OCI-LY3 (cell line): ENCODE measurements around the gene FAT1.

Experiments
- H2AFZ ChIP-seq: fragments of 200-600, 300-600 bp; shearing (Covaris generic); 2 replicates; pipeline ENCODE4 v1.6.0; 2014; ENCODE audit warnings: antibody characterized with exemption, low read depth, low read length
- H3K27ac ChIP-seq: fragments of 200-600, 300-600 bp; sonication (generic); 2 replicates; pipeline ENCODE4 v1.5.1; 2014; ENCODE audit warnings: mild to moderate bottlenecking, low read length, moderate library complexity, mixed read lengths
- H3K27me3 ChIP-seq: fragments of 200-600, 300-600 bp; sonication (generic); 2 replicates; pipeline ENCODE4 v1.6.1; 2014; ENCODE audit warnings: low read depth, low read length, mixed read lengths
- H3K36me3 ChIP-seq: fragments of 200-600, 300-600 bp; sonication (generic); replicated peaks from 2 replicates; pipeline ENCODE3; 2014; ENCODE audit warnings: low read depth, low read length, mixed read lengths
- H3K4me1 ChIP-seq: fragments of 300-600, 200-600 bp; sonication (generic); 2 replicates; pipeline ENCODE4 v1.6.1; 2014; ENCODE audit warnings: low read length, mixed read lengths
- H3K4me2 ChIP-seq: fragments of 200-600, 300-600 bp; sonication (generic); 2 replicates; pipeline ENCODE4 v1.6.1; 2014; ENCODE audit warnings: low read length, mixed read lengths
- H3K4me3 ChIP-seq: fragments of 300-600, 200-600 bp; sonication (generic); 2 replicates; pipeline ENCODE4 v1.5.1; 2014; ENCODE audit warnings: antibody characterized with exemption, mild to moderate bottlenecking, low read length, moderate library complexity
- H3K79me2 ChIP-seq: fragments of 300-600, 200-600 bp; shearing (Covaris generic); 2 replicates; pipeline ENCODE4 v1.6.1; 2014; ENCODE audit warnings: mild to moderate bottlenecking, low read length, mixed read lengths
- H3K9ac ChIP-seq: fragments of 300-600, 200-600 bp; shearing (Covaris generic); 2 replicates; pipeline ENCODE4 v1.6.0; 2014; ENCODE audit warnings: mild to moderate bottlenecking, low read length, moderate library complexity
- H3K9me3 ChIP-seq: fragments of 200-600, 300-600 bp; shearing (Covaris generic); 2 replicates; pipeline ENCODE4 v1.6.1; 2014; ENCODE audit warnings: low read length, mixed read lengths; ENCODE audit not compliant: insufficient read depth
- H4K20me1 ChIP-seq: fragments of 200-600, 300-600 bp; sonication (generic); 2 replicates; pipeline ENCODE4 v1.6.1; 2016; ENCODE audit warnings: low read length, mixed read lengths; ENCODE audit not compliant: insufficient read depth
- EZH2phosphoT487 ChIP-seq: fragments of 200-600 bp; shearing (Covaris generic); IDR thresholded peaks from 2 replicates; pipeline ENCODE4 v1.6.1; 2018; ENCODE audit warnings: antibody characterized with exemption, mixed run types, low read depth
- TF ChIP-seq, protein P1 (sequence below): fragments of 200-600, 300-600 bp; sonication (generic); IDR thresholded peaks from 2 replicates; pipeline ENCODE4 v1.5.1; 2014; ENCODE audit warnings: antibody characterized with exemption, low read length, low read depth

FAT1 gene

GRCh38 chr4:186701273-186701672 is 22.4 kb downstream of the FAT1 start:
- Histone ChIP-seq H2AFZ (no peak overlapping the region), H3K4me3 (no peak overlapping the region), H3K27me3 (no peaks in the 10 kb centered on the region), H3K27ac (no peak overlapping the region), H3K79me2 (no peaks in the 10 kb centered on the region), H4K20me1 (no peaks in the 10 kb centered on the region), H3K4me2 (no peak overlapping the region), H3K4me1 (no peaks in the 10 kb centered on the region), H3K36me3 (no peaks in the 10 kb centered on the region), H3K9ac (no peak overlapping the region), H3K9me3 (no peaks in the 10 kb centered on the region)
- TF ChIP-seq, protein P1, sequence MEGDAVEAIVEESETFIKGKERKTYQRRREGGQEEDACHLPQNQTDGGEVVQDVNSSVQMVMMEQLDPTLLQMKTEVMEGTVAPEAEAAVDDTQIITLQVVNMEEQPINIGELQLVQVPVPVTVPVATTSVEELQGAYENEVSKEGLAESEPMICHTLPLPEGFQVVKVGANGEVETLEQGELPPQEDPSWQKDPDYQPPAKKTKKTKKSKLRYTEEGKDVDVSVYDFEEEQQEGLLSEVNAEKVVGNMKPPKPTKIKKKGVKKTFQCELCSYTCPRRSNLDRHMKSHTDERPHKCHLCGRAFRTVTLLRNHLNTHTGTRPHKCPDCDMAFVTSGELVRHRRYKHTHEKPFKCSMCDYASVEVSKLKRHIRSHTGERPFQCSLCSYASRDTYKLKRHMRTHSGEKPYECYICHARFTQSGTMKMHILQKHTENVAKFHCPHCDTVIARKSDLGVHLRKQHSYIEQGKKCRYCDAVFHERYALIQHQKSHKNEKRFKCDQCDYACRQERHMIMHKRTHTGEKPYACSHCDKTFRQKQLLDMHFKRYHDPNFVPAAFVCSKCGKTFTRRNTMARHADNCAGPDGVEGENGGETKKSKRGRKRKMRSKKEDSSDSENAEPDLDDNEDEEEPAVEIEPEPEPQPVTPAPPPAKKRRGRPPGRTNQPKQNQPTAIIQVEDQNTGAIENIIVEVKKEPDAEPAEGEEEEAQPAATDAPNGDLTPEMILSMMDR: no peak
- no peak for TF ChIP-seq EZH2phosphoT487

DNA sequence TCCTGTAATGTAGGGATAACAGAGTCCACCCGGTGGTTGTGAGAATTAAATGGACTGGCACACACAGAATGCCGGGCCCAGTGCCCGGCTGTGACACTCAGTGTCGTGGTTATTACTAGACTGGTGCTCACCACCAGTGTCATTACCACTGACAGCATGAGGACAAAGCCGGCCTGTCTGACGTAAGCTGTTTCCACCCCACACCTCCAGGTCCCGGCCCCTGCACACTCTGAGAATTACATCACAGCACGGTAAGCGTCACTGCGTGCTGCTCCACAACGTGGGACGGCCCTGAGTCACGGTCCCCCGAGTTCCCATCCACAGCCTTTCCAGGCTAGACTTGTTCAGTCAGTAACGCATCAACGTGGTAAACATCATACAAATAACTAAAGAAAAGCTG is 22.9 kb downstream of the FAT1 start:
- no peak overlapping the region for H3K27ac ChIP-seq

GRCh38 chr4:186699881-186700397 is 23.7 kb downstream of the FAT1 start:
- Histone ChIP-seq H4K20me1 (no peaks in the 10 kb centered on the region), H3K9ac (no peak overlapping the region), H3K27ac (no peak overlapping the region), H3K27me3 (no peaks in the 10 kb centered on the region), H3K4me3 (no peak overlapping the region), H2AFZ (no peak overlapping the region), H3K9me3 (no peaks in the 10 kb centered on the region), H3K4me2 (no peak overlapping the region), H3K36me3 (no peaks in the 10 kb centered on the region), H3K4me1 (no peaks in the 10 kb centered on the region), H3K79me2 (no peaks in the 10 kb centered on the region)
- TF ChIP-seq, protein P1: no peak
- TF ChIP-seq EZH2phosphoT487: no peak

More for the DNA sequence above, 22.9 kb downstream of the FAT1 start:
- no peaks in the 10 kb centered on the region for H3K27me3 ChIP-seq
- no peaks in the 10 kb centered on the region for H3K79me2 ChIP-seq
- H3K4me1 ChIP-seq: no peaks in the 10 kb centered on the region
- no peaks in the 10 kb centered on the region for H4K20me1 ChIP-seq
- no peaks in the 10 kb centered on the region for H3K36me3 ChIP-seq
- H3K9ac ChIP-seq: no peak overlapping the region
- H3K9me3 ChIP-seq: no peaks in the 10 kb centered on the region
- TF ChIP-seq EZH2phosphoT487: no peak
- TF ChIP-seq, protein P1: no peak
- H2AFZ ChIP-seq: no peak overlapping the region
- no peak overlapping the region for H3K4me3 ChIP-seq
- H3K4me2 ChIP-seq: no peak overlapping the region

DNA sequence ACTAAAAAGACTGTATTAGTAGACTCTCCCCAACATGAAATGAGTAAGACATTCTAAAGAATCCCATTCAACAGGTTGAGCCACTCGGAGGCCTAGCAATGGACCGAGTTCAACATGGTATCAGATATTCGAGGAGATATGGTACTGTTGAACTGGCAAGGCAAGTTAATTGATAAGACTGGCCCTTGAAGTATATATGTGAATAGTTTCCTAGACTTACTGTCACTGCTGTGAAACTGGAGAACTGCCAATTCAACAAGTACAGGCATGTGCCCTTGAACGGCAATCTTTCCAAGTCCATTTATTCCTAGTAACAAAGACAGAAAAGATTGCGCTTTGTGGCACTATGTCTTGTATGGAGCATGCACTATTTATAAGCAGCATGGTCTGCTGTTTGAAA is 24.4 kb downstream of the FAT1 start:
- Histone ChIP-seq H3K27me3 (no peaks in the 10 kb centered on the region), H4K20me1 (no peaks in the 10 kb centered on the region), H3K4me1 (no peaks in the 10 kb centered on the region), H3K79me2 (no peaks in the 10 kb centered on the region), H3K4me3 (no peak overlapping the region), H3K36me3 (no peaks in the 10 kb centered on the region), H3K27ac (no peak overlapping the region), H3K9ac (no peak overlapping the region), H2AFZ (no peak overlapping the region), H3K9me3 (no peaks in the 10 kb centered on the region), H3K4me2 (no peak overlapping the region)
- TF ChIP-seq, protein P1: no peak
- TF ChIP-seq EZH2phosphoT487: no peak
